NCI-H1930 (cell line): ENCODE measurements around the gene RAP1GAP2.
"Not testable (repeated sequence)": the region's sequence is repeated elsewhere in the genome, so short reads cannot be mapped to it uniquely, and the experiment has no call there.

Source experiments
- DNase-seq, 2 experiments: peaks; one replicate each; lab custom pipeline; 2025; lab: John Stamatoyannopoulos, UW

The RAP1GAP2 gene

DNA sequence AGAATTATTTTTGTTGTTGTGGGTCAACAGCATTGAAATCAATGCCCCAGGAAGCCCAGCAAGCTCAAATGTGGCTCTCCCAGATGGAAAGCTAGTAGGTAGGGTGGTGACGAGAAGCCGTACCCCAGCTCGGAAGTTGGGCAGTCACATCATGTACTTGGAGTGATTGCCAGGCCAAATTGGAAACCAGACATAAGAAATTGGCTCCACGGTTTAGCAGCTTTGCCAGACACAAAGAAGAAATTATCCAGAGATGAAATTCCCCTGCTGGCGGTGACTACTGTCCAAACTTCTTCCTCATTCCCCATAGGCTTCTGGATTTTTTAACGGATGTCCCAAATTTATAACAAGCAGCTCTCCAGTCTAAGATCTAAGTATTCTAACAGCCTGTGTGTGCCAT, 171.3 kb downstream of the RAP1GAP2 start:
- DNase-seq: no peak

DNA sequence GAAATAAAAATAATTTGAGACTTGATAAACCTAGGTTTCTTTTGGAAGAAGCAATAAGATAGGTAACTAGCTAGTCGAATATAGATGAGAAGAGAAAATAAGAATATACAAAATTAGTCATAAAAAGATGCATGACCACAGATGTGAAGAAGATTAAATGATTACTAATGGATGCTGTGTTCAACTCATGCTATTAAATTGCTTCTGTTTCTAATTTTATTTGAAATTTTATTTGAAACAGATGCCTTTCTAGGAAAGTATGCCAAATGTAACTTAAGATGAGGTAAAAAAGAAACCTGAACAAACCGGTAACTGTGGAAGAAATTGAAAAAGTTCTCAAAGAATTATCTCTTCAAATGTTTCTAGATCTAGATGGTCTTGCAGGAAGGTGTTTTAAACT, 175.6 kb downstream of the RAP1GAP2 start:
- DNase-seq: no peak

DNA sequence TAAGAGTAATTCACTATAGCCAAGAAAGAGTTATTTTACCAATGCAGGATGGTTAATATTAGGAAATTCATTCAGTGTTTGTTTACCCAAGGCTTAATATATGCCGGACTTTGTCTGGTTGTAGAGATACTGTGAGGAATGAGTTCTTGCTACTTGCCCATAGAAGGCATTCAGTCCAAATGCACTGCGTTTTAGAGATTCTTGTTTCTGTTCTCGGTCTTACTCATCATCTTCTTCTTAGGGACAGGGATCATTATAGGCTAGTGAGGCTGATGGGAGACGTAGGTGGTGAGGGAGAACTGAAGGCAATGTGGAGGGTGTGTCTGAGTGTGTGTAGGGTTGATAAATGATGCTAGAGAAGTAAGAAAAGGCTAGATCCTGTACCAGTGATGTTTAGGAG, 176.5 kb downstream of the RAP1GAP2 start:
- DNase-seq: no peak

DNA sequence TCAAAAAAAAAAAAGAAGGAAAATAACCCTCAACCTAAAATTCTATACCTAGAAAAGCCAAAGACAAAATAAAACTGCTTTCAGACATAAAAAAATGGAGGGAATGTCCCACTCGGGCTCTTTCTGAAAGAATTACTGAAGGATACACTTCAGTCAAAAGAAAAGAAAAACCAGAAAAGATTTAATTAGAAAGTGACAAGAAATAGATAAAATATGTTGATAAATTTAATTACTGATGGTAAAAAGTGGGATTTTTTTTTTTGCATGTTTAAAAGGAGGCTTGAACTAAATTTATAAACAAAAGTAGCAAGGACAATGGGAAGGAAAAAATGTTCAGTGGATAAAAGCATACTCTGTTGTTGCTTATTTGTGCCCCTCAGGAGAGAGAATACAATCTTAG, 178.1 kb downstream of the RAP1GAP2 start:
- DNase-seq: no peak

DNA sequence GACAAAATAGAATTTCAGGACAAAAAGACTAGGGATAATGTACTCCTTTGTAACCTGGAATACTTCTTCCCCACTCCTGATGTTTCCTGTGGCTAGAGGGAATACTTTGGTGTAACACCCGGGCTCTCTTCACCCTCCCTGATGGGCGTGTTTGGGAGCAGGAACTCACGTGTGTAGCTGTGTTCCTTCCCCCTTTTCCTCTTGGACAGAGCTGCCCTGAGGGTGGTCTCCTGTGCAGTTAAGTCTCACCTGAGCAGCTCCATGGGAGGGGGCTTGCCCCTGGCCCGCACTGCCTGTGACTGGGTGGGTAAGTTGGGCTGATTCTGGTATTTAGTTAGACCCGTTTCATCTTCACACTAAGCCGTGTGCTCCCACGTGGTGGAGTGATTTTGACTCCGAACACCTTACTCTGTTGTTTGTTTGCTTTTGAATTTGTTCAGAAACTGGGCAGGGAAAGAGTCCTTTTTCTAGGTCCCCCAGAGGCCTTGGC, 179.3 kb downstream of the RAP1GAP2 start:
- no peak for DNase-seq

DNA sequence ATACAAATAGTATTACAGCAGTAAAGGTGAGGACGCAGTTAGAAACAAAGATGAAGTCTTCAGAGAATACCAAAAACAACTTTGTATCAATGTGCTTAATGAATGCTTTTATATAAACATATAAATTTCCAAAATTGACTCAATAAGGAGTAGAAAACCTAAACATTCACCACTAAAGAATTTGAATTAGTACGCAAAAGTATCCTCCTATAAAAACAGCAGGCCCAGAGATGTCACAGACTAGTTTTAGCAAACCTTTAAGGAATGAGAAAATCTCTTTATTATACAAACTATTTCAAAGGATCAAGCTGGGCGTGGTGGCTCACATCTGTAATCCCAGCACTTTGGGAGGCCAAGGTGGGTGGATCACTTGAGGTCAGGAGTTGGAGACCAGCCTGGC, 180.9 kb downstream of the RAP1GAP2 start:
- DNase-seq: no peak

DNA sequence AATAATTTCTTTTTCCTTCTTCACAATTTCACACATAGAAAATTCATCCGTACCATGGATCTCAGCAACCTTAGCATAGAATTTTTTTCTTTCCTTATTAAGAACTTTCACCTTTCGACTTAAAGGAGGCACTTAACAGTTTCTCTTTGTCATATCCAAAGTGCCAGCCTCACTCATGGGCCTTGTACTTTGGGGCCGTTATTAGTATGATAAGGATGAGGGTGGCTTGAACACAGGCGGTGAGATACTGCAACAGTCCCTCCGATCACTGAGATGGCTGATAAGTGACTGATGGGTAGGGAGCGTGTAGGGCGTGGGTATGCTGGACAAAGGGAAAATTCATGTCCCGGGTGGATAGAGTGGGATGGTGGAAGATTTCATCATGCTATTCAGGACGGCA, 181.9 kb downstream of the RAP1GAP2 start:
- no peak for DNase-seq

DNA sequence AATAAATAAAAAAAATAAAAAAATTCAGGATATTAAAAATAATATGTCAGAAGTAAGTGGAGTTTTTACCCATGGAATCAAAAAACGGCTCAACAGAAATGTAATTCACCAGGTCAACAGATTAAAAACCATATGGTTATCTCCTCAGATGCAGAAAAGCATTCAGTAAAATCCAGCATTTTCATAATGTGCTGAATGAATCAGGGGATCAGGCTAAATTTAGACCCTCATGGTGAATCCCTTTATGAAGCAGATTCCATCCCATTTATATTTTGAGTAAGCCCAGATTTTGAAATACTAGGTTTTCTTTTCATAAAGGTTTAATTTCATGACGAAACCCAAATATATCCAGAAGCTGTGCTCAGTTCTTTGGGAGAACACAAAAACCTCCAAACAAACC, 182.8 kb downstream of the RAP1GAP2 start:
- DNase-seq: no peak

DNA sequence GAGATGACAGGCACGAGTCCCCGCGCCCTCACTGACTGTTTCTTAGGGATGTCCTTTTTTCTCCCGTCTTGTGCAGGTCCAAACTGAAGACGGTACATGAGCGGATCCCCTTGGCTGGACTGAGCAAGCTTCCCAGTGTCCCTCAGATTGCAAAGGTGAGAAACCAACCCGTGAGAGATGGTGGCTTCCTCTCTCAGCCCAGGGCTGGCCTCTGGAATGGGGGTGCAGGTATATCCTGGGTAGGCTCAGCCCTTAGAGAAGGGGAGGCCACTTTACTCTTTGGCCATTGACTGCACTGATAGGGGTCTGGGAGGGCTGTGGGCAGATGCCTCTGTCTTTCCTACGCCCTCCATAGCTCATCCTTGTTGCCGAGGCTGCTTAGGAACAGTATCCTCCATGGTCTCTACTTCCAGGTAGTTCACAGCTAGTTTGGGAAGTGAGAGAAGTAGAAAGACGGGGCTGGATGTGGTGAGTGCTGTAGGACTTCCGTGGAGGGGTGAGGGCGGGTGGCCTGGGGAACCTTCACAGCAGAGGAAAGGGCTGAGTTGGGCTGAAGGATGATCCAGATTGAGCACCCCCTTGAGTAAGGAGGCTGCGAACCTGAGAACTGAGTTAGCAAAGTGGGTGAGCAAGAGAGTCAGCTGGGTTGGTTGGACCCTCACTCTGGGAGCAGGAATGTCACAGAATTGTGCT, 184.1 kb downstream of the RAP1GAP2 start:
- no peak for DNase-seq

DNA sequence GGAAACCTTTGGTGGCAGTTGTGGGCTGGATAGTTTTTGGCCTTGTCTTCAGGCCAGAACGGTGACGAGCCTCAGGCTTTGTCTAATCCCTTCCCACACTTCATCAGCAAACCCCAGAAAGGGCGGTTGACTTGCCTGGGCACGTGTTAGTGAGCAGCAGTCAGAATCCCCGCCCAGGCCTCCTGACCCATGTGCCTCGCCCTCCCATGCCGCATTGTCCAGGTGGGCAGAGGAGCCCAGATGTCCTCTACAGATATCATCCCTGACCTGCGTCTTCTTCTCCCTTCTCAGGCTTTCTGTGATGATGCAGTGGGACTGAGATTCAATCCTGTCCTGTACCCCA, 184.6 kb downstream of the RAP1GAP2 start:
- DNase-seq: no peak

DNA sequence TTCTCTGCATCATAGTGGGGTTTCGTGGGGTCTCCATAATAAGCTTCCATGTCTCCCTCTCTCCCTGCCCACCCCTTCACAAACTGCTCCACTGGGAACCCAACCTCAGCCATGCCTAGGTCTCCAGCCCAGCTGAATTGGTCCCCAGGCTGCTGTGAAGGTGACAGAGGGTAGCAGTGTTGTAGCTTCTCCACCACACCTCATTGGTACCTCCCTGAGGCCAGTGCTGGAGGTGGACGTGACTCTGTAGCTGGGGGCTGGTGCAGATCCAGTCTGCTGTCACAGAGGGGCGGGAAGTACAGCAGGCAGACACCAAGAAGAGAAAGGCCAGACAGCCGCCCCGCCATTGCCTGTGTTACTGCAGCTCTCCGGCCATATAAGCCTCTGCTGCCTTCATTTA, 185.1 kb downstream of the RAP1GAP2 start:
- no peak for DNase-seq

DNA sequence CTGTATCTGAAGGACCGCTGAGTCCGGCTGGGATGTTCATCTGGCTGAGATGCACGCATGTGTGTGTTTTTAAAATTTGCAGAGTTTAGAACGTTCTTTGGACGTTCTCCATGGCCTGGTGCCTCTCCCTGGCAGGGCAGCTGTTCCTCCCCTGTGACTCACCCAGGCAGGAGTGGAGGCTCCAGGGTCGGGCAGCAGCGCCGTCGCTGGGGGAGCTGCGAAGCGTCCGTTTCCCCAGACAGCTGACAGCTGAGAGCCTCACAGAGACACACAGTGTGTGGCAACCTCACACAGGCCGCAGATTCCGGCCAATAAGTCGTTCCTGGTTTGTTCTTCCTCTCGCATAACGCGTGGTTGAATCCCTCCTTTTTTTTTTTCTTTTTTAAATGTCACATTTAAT, 186.6 kb downstream of the RAP1GAP2 start:
- no peak for DNase-seq

DNA sequence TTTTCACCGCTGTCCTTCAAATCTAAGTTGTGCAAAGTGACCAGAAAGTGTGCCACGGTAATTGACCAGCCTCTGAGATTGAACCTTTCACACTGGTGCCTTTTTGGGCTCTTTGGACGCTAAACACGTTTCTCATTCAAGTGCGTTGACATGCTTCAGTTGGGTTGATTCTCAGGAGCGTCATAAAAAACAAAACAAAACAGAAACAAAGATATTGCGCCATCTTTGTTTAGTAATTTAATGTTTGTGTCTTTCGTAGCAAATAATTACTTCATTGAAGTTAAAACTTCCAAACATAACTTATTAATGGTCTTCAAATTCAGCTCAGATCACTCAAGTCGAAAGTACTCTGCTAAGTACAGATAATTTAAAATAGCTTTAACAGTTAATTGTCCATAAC, 187.0 kb downstream of the RAP1GAP2 start:
- DNase-seq: no peak

DNA sequence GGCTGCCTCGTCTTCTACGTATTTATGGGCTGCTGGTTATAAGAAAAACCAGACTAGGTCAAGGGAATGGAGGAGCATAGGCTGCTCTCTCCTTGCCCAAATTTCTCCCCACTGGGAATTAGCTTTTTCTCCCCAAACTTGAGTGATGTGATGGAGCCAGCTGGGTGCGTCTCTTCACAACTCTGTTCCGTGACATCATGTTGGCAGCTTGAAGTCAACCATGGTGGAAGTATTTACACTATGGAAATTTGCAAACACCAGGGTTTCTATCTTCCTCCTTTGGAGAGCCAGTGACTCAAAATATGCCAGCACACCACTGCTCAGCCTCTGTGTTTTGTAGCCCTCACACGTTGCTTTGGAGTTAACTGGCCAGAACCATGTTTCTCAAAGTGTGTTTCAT, 189.1 kb downstream of the RAP1GAP2 start:
- DNase-seq: no peak

DNA sequence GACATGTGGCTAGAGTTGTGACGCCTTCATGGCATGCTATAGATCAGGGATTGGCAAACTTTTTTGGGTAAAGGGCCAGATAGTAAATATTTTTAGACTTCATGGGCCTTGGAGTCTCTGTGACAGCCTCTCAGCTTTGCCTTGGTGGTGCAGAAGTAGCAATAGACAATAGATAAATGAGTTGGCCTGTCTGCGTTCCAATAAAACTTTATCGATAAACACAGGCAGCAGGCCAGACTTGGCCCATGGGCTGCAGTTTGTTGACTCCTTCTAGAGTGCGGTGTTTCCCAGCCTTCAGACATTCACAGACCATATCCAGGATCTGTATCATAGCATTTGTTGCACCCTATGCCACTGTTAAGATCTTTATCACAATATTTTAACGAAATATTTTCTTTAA, 190.7 kb downstream of the RAP1GAP2 start:
- DNase-seq: no peak

DNA sequence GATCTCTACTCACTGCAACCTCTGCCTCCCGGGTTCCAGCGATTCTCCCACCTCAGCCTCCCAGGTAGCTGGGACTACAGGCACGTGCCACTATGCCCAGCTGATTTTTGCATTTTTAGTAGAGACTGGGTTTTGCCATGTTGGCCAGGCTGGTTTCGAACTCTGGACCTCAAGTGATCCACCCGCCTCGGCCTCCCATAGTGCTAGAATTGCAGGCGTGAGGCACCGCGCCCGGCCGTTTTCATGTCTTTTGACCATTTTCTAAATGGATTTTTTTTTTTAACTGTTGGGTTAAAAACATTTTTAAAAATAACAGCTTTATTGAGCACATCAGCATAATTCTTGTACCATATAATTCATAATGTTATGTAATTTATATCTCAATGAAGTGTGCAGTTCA, 193.2 kb downstream of the RAP1GAP2 start:
- not testable (repeated sequence) for DNase-seq

DNA sequence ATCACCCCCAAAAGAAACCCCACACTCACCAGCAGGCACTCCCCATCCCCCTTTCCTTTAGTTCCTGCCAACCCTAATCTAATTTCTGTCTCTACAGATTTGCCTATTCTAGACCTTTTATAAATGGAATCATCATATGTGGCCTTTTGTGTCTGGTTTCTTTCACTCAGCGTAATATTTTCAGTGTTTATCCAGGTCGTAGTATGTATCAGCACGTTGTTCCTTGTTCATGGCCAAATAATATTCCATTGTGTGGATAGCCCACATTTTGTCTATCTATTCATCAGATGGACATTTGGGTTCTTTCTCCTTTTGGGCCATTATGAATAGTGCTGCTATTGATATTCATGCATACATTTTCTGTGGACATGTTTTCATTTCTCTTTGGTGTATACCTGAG, 193.6 kb downstream of the RAP1GAP2 start:
- DNase-seq: no peak

DNA sequence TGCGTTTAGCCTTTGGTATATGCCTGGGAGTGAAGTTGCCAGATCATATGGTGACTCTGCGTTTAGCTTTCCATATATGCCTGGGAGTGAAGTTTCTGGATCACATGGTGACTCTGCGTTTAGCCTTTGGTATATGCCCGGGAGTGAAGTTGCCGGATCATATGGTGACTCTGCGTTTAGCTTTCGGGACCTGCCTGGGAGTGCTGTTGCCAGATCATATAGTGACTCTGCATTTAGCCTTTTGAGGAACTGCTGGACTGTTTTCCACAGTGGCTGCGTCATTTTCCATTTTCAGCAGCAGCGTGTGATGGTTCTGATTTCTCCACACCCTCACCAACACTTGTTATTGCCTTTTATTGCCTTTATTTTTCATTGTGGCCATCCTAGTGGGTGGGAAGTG, 194.2 kb downstream of the RAP1GAP2 start:
- no peak for DNase-seq

DNA sequence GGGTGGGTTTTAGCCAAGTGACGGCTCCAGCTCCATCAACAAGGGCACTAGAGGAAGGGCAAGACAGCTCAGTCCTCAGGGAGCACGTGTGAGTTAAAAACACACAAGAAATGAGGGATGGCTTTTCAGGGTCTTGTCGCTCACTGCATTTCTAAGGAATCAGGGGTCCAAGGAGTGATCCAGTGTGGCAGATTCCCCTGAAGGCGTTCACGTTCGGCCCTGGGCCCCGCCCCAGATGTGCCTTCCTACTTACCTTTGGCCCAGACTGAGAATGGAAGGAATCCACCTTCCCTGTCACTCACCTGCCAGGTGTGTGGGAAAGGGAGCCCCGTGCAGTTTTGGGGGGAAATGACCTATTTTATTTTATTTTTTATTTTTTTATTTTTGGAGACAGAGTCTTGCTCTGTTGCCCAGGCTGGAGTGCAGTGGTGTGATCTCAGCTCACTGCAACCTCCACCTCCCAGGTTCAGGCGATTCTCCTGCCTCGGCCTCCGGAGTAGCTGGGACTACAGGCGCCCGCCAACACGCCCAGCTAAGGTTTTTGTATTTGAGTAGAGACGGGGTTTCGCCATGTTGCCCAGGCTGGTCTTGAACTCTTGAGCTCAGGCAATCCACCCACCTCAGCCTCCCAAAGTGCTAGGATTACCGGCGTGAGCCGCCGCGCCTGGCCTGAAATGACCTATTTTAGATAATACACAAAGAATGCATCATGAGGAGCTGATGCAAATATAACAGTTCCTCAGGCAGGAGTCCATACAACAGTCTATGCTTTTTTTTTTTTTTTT, 195.3 kb downstream of the RAP1GAP2 start:
- DNase-seq: not testable (repeated sequence)

DNA sequence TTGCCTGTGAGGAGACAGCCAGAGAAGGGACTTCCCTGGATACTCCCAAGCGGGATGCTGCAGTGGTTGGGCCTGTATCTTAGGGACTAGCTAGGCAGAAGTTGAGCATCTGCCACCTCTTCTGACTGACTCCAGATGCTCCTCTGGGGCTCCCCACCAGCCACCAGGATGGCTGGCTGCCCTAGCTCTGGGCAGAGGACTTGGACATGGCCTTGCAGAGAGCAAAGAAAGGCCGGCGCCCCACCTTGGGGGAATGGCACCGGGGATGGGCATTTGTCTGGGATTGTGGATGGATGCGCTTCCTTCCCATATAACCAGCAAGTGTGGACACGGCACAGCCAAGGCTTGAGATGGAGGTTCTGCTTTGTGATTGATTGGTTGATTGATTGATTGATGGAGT, 198.2 kb downstream of the RAP1GAP2 start:
- DNase-seq: no peak

DNA sequence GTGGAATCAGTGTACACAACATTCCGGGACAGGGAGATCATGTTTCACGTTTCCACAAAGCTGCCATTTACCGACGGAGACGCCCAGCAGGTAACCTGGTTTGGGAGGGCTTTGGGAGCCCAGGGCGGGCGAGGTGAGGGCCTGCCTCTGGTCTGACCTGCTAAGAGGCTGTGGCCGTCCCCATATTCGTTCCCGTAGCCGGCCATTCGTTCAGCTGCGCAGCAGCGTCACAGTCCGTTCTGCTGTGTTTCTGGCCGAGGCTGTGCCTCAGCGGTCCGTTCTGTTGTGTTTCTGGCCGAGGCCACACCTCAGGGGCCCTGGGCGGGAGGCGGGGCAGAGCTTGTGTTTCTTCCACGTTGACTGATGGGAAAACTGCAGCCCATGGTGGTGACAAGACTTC, 199.1 kb downstream of the RAP1GAP2 start:
- no peak for DNase-seq

DNA sequence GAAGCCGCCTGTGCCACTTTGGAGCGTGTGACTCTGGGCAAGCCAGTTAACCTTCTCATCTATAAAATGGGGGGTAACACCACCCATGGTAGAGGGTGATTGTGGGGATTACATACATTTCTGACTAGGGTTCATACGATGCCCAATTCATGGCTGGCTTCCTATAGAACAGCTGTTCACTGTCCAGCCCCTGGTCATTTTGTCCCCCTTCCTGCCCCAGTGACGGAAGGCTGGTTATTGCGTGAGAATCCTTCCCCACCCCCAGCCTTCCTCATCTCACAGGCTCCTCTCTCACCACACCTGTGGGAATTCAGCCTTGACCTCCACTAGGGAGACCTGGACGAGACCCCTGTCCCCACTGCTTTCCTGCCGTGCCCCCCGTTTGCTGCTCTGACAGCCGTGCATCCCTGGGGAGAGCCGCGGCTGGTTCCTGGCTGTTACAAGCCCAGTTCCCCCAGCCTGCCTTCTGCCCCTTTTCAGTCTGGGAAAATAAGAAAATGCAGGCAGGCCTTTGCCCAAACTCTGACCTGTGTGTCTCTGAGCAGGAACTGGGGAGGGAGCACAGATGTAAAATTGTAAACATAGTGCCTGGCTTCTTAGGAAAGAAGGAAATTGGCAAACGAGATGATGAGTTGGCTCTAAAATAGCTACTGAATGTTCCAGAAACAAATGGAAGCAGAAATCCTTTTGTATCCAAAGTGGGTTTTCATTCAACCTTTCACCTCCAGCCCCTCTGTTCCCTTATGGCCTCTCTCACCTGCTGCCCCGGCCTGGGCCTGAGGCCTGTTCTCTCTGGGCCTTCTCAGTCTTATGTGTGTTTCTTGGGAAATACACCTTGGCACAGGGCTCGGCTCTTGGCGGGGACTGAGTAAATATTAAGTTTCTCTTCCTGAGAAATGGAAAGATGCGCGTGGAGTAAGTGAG, 199.9 kb downstream of the RAP1GAP2 start:
- no peak for DNase-seq
